GM18868 (cell line): ENCODE data around the gene SDK1.

Source experiments
- ATAC-seq: cut with Tn5 transposase; IDR thresholded peaks from one replicate; pipeline ENCODE4 v1.9.1; 2021; ENCODE audit warnings: mild to moderate bottlenecking, moderate library complexity; ENCODE audit not compliant: unreplicated experiment

The SDK1 gene

DNA sequence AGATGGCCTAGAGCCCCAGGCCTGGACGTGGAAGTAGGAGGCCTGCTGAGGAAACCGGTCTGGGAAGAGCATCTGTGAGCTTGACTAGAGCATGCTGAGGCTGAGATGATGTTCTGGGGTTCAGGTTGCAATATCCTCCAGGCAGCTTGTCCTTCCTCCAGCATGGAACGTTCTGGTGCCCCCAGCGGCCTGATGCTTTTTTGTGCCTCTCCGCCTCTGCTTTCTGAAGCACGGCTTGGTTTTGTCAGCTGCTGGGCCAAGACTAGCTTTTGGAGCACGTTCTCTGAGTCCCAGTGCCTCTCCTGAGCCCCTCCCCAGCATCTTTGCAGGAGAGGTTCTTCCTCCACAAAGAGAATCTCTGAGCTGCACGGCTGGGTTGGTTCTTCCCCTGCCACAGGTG is 699.1 kb downstream of the SDK1 start:
- no peak for ATAC-seq

DNA sequence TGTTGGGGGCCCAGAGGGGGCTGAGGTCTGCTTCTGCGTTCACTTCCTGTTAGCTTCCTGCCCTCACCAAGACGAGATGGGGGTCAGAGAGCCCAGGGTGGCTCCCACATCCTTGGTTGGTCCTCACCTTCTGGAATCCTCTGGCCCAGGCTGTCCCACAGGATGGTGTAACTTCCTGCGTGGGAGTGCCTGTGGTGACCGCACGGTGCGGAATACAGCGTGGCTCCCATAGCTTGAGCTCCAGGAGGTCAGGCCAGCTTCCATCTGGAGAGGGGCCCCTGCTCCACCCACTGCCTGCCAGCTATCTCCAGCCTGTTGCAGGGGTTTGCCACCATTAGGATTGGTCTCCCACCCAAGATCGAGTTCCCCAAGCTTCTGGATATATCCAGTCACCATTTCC is 699.9 kb downstream of the SDK1 start:
- no peak for ATAC-seq

DNA sequence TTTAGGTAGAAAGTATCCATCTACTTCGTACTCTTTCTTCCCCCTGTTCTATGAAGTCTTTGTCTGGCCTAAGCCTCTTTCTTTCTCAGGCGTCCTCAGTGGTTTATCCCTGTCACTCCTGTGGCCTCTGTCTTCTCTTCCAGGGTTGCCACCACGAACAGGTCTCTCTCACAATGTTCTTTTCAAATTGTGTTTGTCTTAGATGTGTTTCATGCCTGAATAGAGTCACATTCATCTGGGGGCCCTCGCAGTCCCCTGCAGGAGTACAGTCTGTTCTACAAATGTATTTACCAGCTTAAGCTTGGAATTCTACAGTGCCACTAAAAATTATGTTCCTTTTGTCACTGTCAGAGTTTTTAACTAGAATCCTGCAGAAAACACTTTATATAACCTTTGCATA is 700.7 kb downstream of the SDK1 start:
- no peak for ATAC-seq

DNA sequence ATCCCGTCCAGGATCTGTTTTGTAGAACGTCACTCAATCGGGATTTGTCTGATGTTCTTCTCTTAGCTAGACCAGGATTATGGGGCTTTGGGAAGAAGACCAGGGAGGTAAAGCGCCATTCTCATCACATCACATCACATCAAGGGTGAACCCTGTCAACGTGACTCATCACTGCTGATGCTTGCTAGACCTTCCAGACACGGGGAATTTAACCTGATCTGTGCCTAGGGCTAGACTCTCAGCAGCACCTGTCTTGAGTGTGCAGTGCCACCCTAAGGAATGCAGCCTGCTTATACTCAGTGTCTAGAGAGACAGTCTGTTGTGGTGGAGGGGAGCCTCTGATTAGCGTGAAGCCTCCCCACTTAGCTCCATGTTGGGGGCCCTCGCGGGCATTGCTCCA is 702.5 kb downstream of the SDK1 start:
- ATAC-seq = no peak

DNA sequence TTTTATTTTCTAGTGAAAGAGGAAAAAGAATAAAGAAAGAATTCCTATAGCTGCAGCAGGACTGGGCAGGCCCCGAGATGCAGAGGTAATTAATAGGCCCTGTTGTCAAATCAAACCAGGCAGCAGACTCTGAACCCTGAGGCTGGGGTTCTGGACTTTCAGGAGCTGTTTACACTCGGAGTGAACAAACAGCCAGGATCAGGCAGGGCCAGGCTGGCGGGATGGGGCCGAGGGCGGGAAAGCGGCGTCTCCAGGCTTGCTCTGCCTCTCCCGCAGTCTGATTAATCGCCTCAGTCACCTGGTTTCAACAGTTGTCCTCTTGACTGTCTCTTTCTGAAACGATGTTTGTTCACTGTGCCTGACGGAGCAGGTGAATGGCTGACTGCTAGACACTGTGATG is 705.6 kb downstream of the SDK1 start:
- no peak for ATAC-seq

DNA sequence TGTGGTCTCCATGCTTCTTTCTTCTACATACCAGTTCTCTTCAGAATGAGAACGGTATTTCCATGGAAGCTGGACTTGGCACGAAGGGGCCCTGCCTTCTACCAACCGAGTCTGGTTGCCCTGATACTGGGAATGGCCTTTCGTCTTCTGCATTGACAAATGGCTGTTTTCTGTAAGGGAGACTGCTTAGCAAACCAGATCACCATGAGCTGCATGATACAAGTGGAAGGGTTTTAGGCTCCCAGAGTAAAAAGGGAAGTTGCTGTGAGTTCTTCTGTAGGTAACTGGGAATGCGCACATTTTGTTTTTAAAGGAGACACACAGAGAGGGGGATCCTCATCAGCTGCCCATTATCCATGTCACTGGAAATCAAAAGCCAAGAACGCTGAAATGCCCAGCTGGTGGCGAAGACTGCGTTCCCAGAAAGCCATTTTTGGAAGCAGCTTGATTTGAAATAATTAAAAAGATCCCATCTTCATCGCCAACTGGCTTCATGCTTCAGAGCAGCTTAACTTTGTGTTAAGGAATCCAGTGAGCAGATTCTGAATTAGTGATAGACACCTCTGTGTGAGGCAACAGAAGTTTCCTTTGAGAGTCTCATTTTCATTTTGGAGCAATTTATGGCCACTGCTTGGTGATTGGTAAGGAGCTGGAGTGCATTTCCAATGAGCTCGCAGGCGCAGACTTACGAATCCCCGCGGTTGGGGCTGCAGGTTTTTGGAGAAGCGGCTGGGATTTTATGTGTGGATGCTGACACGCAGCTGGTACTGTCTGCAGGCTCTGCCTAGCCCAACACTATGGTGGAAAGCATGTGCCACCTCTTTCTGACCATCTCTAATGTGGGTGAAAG is 708.4 kb downstream of the SDK1 start:
- no peak for ATAC-seq

DNA sequence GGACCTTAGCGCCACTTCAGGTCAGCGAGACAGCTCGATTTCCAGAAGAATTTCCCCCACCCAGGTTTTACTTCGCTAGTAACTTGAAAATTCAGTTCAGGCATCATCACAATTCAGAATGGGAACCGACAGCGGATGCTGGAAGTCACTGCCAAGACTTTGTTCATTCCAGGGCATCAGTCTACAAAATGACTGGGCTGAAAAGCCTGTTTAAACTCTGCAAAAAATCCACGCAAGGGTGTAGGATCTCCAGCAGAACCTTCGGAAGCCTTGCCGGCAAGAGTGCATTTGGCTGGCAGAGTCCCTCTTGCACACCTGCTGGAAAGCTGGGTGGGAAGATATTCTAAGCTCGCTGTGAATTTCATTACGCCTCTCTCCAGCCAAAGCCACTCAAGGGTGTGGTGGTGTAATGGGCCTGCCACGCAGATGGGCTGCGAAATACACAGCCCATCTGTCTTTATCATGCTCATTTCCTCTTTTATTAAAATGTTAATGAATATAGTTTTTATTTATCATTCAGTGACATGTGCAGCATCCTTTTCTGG is 709.1 kb downstream of the SDK1 start:
- no peak for ATAC-seq

DNA sequence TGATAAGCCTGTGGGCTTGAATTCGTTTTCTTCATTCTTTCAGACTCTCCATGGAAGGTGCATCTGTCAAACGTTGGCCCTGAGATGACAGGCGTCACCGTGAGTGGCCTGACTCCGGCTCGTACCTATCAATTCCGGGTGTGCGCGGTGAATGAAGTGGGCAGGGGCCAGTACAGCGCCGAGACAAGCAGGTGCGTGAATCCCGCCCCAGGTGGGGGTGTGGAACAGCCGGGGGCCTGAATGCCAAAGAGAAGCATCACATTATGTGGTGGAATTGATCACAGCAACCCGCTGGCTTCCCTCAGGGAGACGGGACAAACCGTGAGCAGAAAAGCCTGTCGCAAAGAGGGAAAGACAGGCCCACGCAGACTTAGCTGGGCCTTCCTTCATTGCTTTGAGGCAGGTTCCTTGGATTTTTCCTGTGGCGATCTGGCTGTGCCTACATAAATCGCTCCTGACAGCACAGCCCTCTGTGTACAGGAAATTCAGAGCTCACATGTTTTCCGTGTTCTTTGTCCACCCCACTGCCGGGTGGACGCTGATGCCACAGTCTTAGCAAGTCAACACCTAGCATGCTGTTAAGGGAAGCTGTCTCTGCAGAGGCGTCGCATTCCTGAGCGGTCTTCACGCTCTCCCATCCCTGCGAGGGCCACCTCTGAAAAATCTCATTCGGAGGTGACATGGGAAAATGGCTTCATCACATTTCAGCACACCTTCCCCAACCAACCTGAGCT is 710.0 kb downstream of the SDK1 start:
- ATAC-seq = no peak

DNA sequence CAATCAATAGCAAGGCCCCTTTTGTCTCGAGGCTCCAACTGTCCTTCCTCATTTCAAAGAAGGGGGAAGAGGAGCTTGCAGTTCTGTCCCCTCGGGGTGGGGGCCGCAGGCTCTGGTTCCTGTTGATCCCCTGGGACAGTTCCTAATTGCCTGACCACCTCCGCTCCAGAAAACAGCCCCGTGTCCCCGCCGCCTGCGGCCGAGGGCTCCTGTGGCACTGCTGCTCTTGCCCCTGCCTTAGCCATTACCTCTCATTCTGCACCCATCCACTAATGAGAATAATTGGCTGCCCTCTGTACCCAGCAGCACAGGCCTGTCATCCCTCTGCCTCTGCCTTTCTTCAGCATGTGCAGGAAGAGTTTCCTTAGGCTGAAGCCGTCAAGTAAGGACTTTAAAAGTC is 712.7 kb downstream of the SDK1 start:
- ATAC-seq = no peak

DNA sequence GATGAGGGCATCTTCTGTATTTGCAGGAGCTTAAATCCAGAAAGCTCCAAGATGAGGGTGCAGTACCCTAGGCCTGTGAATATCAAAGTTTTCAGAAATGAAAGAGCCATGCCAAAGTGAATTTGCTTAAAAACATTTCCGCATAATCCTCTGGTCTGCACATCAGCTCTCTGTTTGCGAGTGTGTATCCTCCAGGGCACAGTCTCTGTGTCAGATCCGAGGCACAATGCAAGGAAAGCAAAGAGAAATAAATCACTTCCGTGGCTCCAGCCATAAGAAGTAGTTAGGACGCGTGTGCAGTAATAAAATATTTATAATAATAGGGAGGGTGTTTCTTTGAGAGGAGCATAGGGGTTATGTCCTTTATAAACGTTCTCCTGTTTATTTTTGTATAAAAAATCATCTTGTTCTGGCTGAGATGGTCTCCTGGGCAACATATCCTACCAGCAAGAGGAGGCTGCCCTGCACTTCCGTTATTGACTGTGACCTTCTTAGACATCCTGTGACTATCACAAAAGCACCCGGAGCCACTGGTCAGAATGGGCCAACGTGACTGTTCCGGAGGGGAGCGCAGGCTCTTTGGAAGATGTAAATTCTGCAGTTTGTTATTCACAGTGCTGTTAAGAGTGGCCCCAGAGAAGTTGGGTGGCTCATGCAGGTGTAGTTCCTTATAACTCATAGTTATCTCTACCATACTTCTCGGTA is 713.4 kb downstream of the SDK1 start:
- ATAC-seq = no peak

DNA sequence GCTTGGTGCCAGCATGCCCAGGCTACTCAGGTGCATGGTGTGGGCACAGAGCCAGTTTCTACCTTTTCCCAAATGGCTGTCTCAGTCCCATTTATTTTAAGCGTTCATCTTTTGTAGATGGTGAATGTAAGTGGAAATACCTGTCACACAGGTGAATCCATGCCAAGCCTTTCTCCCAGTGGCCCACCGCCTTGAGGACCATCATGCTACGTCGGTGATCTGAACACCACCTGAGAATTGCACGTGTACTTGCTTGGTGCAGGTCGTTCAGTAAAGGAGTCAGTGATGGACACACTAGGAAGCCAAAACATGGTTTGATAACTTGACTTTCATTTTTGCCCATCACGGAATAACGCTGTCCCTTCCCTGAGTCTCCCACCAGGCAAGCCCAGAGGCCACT is 714.3 kb downstream of the SDK1 start:
- no peak for ATAC-seq

DNA sequence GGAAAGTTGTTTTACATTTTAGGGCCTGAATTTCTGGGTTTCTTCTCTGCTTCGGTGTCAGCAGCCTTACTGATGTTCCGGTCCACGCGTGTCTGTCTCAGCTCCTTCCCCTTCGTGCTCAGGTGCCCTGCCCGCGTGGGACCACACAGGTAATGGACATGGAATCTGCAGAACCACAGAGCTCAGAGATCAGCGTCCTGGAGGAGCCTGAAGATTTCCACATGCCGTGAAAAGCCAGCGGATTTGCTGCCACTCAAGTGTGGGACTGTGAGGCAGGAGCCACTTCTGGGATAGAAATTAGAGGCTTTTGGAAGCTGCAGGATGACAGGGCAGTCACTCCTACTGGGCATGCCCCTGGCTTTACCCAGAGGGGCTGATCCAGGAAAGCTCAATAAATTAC is 714.9 kb downstream of the SDK1 start:
- no peak for ATAC-seq

DNA sequence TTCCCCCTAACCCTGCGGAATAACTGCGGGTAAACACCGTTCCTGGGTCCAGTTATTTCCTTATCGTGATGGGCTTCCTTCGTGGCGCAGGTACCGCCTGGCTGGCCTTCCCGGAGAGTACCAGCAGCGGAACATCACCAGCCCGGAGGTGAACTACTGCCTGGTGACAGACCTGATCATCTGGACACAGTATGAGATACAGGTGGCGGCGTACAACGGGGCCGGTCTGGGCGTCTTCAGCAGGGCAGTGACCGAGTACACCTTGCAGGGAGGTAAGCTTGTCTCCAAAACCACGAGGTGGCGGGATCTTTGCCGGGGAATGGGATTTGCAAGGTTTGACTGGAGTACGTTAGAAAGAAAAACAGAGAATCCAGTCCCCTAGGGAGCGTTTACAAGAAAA is 716.0 kb downstream of the SDK1 start:
- no peak for ATAC-seq

DNA sequence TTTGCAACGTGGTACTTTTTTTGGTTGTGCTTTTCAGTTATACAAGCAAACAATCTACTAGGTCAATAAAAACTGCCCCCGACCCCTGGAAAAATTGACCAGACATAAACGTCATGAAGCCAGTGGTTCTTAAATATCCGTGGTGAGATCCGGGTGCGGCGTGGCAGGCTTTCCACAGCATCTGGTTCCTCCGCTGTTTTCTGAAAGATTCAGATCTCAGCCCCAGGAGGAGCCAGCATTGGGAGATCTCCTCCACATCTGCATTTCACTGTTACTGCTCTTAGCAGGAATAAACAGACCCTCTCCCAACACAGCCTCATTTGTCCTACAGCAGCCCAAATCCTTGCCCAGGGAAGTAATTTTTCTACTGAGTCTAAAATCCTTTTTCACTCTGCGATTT is 716.7 kb downstream of the SDK1 start:
- no peak for ATAC-seq

DNA sequence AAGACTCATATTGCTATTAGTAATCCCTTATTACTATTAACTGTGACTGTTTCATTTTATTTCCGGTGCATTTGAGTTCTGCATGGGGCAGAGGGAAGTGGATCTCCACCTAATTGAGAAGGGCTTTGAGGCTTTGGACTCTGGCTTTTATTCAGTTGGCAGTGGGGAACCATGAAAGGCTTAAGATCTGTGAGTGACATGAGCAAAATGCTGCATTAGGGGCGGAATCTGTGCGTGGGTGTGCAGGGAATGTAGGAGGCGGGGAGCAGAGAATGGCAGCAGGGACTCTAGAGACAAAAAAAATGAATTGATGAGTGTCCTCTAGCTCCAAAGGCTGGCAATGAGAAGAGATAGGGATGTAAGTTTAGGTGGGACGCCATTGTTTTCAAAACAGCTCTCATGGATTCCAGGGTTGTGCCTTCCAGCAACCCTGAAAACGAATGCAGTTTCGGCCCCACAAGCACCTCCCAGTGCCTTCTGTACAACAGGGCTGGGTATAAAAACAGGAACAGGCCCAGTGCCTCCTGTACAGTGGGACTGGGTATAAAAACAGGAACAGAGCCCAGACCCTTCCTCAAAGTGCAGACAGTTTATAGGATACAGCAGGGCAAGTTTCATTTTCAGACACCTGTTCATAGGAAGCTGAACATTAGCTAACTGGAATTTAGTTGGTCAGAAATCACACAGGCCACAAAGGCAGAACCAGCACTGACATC is 717.7 kb downstream of the SDK1 start:
- ATAC-seq = no peak

DNA sequence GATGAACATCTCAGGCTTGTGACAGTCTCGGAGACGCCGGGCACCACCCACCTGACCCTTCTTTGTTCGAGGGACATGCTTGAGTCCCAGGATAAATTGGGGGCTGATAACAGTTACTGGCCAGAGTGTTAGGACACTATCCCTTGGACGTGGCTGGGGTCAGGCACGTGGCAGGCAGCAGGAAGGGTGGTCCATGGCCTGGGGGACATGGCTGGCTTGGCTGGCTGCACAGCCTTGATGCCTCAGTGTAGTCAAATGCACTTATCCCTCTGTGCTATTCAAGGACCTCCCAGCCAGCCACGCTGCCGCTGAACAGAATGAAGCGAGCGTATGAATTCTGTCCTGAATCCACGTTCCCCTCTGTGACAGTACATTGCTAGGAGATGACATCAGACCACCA is 719.0 kb downstream of the SDK1 start:
- no peak for ATAC-seq

DNA sequence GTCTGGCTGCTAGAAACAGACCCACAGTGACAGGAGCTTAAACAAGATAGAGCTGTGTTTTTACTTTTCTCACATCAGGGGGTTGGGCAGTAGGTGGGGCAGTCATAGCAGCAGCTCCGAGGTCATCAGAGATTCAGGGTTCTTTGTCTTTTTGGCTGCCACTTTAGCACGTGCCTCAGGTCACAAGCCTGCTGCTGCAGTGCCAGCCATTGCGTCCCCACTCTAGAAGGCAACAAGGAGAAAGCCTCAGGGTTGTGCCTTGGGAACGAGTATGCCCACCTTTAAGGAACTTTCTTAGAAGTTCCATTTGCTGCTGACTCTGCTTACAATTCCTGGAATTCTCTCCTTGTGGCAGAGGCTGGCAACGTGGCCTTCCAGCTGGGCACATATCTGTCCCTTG is 720.4 kb downstream of the SDK1 start:
- ATAC-seq = no peak

DNA sequence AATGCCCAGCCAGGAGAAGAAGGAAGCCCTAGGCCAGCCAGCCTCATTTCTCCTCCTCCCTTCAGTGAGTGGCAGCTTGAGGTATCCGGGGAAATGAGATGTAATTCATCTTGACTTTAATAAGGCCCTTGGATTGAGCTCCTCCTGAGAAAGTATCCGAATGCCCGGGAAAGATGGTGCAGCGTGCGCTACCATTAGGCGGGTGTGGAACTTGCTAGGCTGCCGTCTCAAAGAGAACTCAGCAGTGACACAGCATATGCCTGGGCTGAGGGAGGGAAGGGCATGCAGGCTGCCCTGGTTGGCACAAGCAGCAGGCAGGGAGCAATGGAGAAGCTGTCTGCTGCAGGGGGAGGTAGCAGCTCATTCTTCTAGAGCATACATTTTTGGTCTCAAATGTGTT is 721.2 kb downstream of the SDK1 start:
- ATAC-seq = no peak

DNA sequence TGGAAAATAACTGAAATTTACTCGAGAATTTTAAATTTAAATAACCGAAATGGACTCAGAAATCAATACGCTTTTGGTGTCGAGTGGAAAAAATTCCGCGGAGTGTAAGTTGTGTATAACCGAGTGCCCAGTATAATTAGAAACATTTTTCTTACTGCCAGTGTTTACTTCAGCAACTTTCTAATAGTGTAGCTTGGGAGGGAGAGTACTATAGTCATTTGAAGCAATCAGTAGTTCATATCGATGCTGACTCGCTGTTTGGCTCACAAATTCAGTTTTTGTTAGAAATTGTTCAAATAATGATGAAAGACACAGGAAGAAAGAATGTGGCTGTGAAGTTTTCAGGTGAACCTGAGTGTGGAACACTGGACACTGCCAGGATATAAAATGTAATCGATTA is 722.5 kb downstream of the SDK1 start:
- ATAC-seq = no peak

DNA sequence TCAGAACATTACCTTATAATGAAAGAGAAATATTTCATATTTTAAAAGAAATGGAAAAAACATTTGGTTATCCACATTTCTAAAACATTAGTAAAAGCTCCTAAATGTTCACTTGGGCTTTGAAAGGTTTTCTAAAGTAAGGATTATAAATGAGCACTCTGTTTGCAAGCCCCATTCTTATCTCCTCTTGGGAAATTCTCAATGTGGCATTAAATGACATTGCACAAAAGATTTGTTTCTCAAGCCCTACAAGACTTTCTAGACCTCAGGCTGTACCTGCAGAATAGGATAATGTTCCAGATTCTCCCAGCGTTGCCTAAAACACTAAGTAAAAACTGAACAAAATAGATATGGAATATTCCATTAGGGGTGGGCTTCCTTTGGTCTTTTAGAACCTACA is 723.1 kb downstream of the SDK1 start:
- no peak for ATAC-seq

DNA sequence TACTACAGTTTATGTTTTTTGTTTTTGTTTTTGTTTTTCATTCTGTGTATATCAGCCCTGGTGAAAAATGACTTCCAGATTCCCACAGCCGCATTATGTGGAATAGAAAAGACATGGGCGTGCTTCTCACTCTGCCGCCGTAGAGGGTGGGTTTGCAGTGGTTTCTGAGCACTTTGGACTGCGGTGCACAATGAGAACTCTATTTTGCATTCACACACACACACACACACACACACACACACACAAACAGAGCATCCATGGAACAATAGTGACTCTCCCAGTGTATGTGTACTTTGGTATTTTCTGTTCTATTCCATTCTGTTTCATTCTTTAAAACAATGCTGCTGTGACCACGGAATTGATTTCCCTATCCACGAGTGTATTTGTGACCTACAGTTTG is 723.8 kb downstream of the SDK1 start:
- no peak for ATAC-seq
